Glutamatergic neuron (in vitro differentiated cells): ENCODE results near the gene ATP6V0C. TPM values are rescaled to one million over a fixed set of nuclear protein-coding genes. Genes with fewer than 3 reads are reported as not detected.

Source experiments
- DNase-seq: peaks from one replicate; pipeline ENCODE4 v3.0.0; 2022
- H3K27ac Mint-ChIP-seq: one replicate; pipeline ENCODE4 v1.8.0; 2020; ENCODE audit warnings: mild to moderate bottlenecking, mixed read lengths, inconsistent platforms; ENCODE audit not compliant: unreplicated experiment
- H3K27me3 Mint-ChIP-seq: one replicate; pipeline ENCODE4 v1.8.0; 2020; ENCODE audit warnings: mild to moderate bottlenecking, moderate library complexity, mixed read lengths, inconsistent platforms; ENCODE audit not compliant: unreplicated experiment
- H3K36me3 Mint-ChIP-seq: one replicate; pipeline ENCODE4 v1.8.0; 2020; ENCODE audit warnings: mild to moderate bottlenecking, mixed read lengths, inconsistent platforms; ENCODE audit not compliant: unreplicated experiment
- H3K4me1 Mint-ChIP-seq: one replicate; pipeline ENCODE4 v1.8.0; 2020; ENCODE audit warnings: mild to moderate bottlenecking, low read depth, mixed read lengths, inconsistent platforms; ENCODE audit not compliant: unreplicated experiment
- H3K4me3 Mint-ChIP-seq: one replicate; pipeline ENCODE4 v1.8.0; 2020; ENCODE audit warnings: mild to moderate bottlenecking, mixed read lengths, inconsistent platforms; ENCODE audit not compliant: unreplicated experiment
- H3K9me3 Mint-ChIP-seq: one replicate; pipeline ENCODE4 v1.8.0; 2020; ENCODE audit warnings: mild to moderate bottlenecking, moderate library complexity, mixed read lengths, inconsistent platforms; ENCODE audit not compliant: unreplicated experiment
- total RNA-seq: library from RNA; stranded (reverse); fragmentation: NEBNext Ultra II Directional; extraction: Animal tissue kit (Norgen Biotek cat#: 25700); gene quantifications from one replicate; pipeline ENCODE4 v1.2.1, GENCODE V29; 2021; ENCODE audit not compliant: unreplicated experiment
- TF ChIP-seq, protein P1 (sequence below): fragments of 200-600 bp; sonication (generic); IDR thresholded peaks from one replicate; pipeline ENCODE4 v1.5.0; 2021; ENCODE audit not compliant: partially characterized antibody, unreplicated experiment

Gene ATP6V0C
- total RNA-seq, 1 donor from 2014 or later: 274 TPM

DNA sequence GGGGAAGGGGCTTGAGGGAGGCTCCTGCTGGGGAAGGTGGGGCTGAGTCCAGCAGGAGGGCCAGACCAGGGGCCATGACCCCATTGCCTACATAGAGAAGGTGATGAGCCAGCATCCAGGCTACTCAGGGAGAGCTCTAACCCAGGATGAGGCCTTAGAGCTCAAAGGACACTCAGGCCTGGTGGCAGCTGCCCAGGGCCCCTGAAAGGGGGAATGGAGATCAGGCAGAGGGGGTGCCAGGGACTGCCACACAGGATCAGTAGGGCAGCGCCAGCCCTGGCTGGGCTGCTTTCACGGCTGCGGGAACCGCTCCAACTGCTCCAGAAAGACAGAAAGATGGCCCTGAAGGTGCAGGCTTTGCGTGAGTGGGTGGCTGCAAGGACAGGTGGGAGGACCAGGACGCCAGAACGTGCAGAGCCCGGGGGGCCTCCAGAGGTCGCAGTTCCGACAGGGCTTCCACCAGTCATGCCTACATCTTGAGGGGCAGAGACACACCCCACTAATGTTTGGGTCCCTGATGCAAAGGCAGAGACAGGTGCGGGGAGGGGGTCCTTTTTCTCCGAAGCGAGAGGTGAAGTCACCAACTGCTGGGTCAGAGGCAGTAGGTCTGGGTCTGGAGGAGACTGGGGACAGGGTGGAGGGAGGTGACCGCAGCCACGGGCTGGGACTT is 882 bp upstream of the ATP6V0C start:
- Mint-ChIP-seq H3K36me3 (no peaks in the 10 kb centered on the region), H3K4me1 (peaks cover 17% of the 10 kb centered on the region), H3K27me3 (peaks cover 27% of the 10 kb centered on the region), H3K9me3 (peaks cover 25% of the 10 kb centered on the region), H3K4me3 (peak overlapping the region; percentile 86), H3K27ac (peak overlapping the region; percentile 92)
- peak; percentile 50 for DNase-seq
- TF ChIP-seq, protein P1, sequence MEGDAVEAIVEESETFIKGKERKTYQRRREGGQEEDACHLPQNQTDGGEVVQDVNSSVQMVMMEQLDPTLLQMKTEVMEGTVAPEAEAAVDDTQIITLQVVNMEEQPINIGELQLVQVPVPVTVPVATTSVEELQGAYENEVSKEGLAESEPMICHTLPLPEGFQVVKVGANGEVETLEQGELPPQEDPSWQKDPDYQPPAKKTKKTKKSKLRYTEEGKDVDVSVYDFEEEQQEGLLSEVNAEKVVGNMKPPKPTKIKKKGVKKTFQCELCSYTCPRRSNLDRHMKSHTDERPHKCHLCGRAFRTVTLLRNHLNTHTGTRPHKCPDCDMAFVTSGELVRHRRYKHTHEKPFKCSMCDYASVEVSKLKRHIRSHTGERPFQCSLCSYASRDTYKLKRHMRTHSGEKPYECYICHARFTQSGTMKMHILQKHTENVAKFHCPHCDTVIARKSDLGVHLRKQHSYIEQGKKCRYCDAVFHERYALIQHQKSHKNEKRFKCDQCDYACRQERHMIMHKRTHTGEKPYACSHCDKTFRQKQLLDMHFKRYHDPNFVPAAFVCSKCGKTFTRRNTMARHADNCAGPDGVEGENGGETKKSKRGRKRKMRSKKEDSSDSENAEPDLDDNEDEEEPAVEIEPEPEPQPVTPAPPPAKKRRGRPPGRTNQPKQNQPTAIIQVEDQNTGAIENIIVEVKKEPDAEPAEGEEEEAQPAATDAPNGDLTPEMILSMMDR: no peak

DNA sequence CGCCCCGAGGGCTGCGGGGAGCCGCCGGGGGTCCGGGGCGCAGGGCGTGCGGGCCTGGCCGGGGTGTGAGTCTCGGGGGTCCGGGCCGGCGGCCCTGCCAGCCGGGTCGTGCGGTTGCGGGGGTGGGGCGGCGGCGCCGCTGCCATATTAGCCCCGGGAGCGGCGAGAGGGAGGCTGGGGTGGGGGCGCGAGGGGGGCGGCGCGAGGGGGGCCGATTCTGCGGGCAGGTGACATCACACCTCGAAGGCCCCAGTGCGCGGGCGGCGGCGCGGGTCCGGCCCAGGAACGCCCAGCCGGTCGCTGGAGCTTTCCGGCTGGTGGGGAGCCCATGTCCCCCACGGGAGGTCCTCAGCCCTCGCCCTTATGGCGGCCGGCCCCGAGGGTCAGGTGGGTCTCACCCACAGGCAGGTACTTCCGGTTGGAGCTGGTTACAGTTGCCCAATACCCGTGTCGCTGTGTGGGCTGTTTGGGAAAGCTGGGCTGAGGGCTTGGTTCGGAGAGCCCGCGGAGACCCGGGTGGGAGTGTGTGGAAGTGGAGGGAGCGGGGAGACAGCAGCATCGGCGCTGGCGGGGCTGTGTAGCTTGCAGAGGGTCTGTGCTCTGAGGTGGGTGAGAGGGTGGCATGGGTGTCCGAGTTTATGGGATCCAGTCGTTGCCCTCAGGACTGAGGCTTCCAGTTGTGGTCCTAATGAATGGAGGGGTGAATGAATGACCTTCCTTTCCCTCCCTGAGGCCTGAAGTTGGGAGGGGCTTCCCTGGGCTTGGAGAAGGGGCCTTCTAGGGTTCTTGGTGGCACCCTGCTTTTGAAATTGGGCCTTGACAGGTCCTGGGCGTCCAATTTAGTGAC is 804 bp downstream of the ATP6V0C start:
- TF ChIP-seq, protein P1: no peak
- peak overlapping the region; percentile 90 for H3K4me3 Mint-ChIP-seq
- peaks cover 19% of the 10 kb centered on the region for H3K4me1 Mint-ChIP-seq
- DNase-seq: no peak
- H3K27ac Mint-ChIP-seq: peak overlapping the region; percentile 79
- peaks cover 28% of the 10 kb centered on the region for H3K27me3 Mint-ChIP-seq
- no peaks in the 10 kb centered on the region for H3K36me3 Mint-ChIP-seq
- peaks cover 27% of the 10 kb centered on the region for H3K9me3 Mint-ChIP-seq

DNA sequence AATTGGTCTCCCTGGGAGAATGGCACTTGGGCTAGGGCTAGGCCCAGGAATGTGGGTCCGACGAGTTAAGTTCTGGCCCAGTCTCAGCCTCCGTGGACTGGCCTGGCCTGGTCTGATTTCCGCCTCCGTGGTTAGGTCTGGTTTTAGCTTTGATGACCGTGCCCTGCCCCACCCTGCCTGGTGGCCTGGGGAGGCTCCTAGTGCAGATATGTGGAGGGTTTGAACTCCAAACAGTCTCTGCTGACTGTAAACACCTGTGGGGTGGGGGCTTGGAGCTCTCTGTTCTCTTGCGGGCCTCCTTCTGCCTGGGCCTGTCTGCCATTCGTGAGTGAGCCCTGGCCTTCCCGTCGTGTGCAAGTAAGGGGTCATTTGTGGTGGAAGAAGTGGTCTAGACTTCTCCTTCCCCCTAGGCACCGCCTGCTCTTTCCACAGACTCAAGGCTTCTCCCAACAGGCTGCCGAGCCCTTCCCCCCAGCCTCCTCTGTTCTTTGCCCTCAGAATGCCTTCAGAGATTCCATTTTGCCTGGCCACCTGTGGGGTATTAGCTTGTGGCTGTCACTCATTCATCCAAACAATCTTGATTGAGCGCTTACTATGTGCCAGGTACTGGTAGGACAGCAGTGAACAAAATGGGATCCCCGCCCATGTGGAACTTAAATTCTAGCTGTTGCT is 1.6 kb downstream of the ATP6V0C start:
- DNase-seq: no peak
- H3K36me3 Mint-ChIP-seq: no peaks in the 10 kb centered on the region
- H3K27ac Mint-ChIP-seq: peak overlapping the region; percentile 79
- TF ChIP-seq, protein P1: no peak
- H3K27me3 Mint-ChIP-seq: peaks cover 32% of the 10 kb centered on the region
- H3K9me3 Mint-ChIP-seq: peaks cover 30% of the 10 kb centered on the region
- peaks cover 22% of the 10 kb centered on the region for H3K4me1 Mint-ChIP-seq
- H3K4me3 Mint-ChIP-seq: peak overlapping the region; percentile 90

DNA sequence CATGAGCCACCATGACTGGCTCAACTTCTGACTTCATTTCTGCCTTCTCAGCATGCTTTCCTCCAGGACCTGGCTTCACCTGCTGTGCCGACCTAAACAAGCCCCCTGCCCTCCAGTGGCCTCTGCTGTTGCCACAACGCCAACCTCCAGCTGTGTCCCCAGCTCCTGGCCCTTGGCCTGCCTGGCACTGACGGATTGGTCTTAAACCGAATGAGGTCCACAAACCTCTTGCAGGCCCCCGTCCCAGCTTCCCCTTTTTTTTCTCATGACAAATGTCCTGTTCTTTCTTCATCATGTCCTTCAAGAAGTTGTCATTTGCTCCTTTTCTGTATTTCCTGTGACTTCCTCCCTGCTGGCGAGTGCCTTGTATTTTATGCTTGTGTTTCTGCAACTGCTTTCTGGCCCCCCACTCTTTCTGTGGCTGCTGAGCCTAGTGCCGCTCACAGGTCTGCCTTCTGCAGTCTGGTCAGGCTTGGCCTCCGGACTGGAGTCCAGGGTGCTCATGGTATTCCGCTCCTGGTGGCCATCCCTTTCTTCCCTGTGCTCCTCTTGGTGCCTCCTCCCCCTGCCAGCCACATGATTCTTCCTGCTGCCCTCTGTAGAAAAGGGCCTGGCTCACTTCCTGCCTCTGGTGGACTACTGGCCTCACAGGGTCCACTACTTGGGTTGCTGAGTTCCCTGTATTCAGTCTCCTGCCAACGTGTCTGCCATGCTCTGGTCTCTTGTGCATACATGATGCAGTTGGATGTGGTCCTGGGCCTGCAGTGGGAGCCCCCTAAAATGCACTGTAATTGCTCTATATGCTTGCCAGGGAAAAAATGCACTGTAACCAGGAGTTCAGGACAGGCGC is 2.9 kb downstream of the ATP6V0C start:
- DNase-seq: no peak
- peaks cover 37% of the 10 kb centered on the region for H3K27me3 Mint-ChIP-seq
- H3K36me3 Mint-ChIP-seq: no peaks in the 10 kb centered on the region
- H3K9me3 Mint-ChIP-seq: peaks cover 35% of the 10 kb centered on the region
- TF ChIP-seq, protein P1: no peak
- peak overlapping the region; percentile 67 for H3K27ac Mint-ChIP-seq
- peak overlapping the region; percentile 66 for H3K4me3 Mint-ChIP-seq
- peaks cover 23% of the 10 kb centered on the region for H3K4me1 Mint-ChIP-seq
